KBM-7 (cell line): ENCODE measurements around the gene SUSD6.
"Not testable (repeated sequence)": the region's sequence is repeated elsewhere in the genome, so short reads cannot be mapped to it uniquely, and the experiment has no call there.

Experiments
- DNase-seq: peaks from one replicate; pipeline ENCODE4 v3.0.0-alpha.2; 2015
- in situ Hi-C: fragments of 300-500 bp; cut with MboI; formaldehyde crosslinking; loops from 2 replicates; pipeline ENCODE4 v1.14.3; 2020; ENCODE audit warnings: low sequenced_read_pairs, low pct_unique_long_range_greater_than_20kb, mixed read lengths

SUSD6 gene

GRCh38 chr14:69640931-69641330 lies 29.5 kb downstream of the SUSD6 start:
- DNase-seq, result no peak
- in situ Hi-C loops, result no loop called here

DNA sequence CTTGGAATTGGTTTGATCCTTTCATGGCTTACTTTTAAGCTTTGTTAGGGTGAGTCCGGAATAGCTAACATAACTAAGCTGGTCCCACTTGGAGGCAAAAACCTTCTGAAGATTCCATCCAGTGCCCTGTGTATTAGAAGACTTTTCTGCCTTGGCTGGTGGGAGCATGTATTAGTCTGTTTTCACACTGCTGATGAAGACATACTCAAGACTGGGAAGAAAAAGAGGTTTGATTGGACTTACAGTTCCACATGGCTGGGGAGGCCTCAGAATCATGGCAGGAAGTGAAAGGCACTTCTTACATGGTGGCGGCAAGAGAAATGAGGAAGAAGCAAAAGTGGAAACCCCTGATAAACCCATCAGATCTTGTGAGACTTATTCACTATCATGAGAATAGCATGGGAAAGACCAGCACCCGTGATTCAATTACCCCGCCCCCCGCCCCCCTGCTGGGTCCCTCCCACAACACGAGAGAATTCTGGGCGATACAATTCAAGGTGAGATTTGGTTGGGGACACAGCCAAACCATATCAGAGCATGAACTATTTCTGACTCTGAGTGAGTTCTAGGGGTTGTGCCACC lies 30.9 kb downstream of the SUSD6 start:
- DNase-seq, in situ Hi-C loops: not testable (repeated sequence)

- in situ Hi-C loops, result no loop called here
- peak; percentile 57 for DNase-seq
These were observed 32.2 kb downstream of the SUSD6 start for GRCh38 chr14:69643430-69644200.

- DNase-seq, result peak; percentile 48
- in situ Hi-C loops, result no loop called here
These were observed 33.4 kb downstream of the SUSD6 start for GRCh38 chr14:69644814-69645213.

DNA sequence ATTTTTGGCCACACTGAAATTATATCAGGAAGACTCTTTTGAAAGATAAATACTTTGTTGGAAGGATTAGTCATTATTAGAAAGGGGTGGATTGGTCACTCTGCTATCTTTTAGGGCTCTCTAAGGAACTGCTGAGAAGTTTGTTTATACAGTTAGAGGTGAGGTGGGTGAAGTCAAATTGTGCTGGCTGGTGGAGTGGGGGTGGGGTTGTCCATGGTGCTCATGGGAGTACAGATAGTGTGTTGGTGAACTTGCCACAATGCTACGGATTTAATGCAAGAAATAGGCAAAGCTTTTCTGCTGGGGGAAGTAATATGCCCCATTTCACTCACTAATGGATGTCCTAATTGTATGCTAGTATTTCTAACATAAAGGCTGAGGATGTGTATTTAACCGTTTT lies 35.8 kb downstream of the SUSD6 start:
- in situ Hi-C loops, result no loop called here

DNA sequence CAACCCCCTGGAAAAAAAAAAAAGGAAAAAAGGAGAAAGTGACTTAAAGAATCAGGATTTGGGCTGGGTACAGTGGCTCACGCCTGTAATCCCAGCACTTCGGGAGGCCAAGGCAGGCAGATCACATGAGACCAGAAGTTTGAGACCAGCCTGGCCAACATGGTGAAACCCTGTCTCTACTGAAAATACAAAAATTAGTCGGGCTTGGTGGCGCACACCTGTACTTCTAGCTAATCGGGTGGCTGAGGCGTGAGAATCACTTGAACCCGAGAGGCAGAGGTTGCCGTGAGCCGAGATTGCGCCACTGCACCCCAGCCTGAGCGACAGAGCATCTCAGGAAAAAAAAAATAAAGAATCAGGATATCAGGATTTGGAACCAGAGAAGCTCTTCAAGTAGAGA lies 36.2 kb downstream of the SUSD6 start:
- in situ Hi-C loops, DNase-seq: not testable (repeated sequence)

More for the DNA sequence above, 35.8 kb downstream of the SUSD6 start:
- DNase-seq, result no peak

DNA sequence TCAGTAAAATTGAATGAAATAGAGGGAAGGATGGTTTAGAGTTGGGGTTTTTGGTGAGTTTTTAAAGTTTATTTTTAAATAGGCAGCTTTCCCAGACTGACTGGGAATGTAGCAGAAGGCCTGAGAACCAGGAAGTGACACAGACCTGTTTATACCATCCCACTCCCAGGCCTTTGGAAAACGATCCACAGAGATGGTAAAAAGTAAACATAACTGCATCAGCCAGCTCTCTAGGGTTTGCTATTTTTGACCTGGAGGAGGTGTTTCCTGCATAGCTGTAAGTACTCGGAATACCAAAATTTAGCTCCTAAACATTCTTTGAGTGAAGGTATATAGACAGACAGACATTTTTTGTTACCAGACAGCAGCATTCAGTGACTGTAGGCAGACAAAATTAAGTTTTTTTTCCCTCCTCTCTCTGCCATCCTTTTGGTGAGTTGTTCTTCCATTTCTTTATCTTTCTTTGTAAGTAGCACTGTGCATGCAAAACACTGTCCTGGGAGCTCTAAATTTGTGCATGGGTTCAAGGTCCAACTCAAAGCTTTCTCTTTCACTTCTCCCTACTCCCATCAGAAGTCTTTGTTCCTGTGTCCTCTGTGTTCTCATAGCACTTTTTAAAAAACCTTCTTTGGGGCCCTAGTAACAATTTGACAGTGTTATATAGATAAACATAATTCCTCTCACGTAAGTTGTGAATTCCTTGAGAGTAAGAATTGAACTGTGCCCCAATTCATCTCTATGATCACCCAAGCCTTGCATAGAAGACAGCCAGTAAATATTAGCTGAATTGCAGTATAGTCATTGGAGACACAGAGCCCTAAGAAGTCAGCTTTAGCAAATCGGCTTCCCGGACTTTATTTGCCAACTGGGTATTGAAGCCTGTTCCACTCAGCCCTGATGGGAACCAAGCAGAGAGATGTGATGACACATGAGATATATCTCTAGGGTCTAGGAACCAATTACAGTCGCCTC lies 37.4 kb downstream of the SUSD6 start:
- in situ Hi-C loops, result no loop called here
- no peak for DNase-seq

- DNase-seq, result no peak
- in situ Hi-C loops, result no loop called here
These were observed 39.6 kb downstream of the SUSD6 start for GRCh38 chr14:69650948-69651369.

DNA sequence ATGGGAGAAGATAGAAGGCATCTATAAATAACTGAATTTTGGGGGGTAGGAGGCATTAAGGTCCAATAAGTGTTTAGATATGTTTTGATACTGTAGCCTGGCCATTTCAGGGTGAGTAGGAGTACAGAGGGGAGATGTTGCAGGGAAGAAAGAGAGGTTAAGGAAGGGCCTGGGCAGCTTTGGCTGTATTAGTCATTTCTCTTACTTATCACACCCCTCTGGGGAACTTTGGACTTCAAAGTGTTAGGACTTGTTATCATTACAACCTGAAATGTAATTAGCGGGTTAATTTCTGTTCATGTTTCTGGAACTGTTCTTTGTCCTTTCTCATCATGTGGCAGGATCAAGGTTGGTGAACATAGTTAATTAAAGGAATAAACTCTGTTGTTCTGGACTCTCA lies 40.3 kb downstream of the SUSD6 start:
- in situ Hi-C loops, result no loop called here

GRCh38 chr14:69652942-69653684 lies 41.7 kb downstream of the SUSD6 start:
- in situ Hi-C loops, result no loop called here
- DNase-seq, result peak; percentile 55

More for the DNA sequence above, 40.3 kb downstream of the SUSD6 start:
- DNase-seq, result no peak

- in situ Hi-C loops, result no loop called here
- no peak for DNase-seq
These were observed 42.7 kb downstream of the SUSD6 start for GRCh38 chr14:69654116-69654515.

DNA sequence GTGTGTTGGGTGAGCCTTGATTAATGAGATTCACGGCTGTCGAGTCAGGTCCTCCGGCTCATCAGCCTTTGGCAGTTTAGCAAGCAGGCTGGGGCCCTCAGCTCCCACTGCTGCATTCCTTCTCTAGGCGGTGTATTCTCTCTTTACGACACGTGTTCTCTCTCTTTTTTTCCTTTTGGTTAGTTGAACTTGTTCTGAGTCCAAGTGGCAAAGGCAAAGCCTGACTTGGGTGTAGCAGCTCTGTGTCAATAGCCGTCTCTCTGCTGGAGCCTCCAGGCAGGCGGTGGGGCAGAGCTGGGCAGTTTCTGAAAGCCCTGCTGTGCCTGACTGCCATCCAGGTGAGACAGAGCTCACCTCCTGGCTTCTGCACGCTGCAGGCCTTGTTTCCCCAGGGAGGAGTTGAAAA lies 46.6 kb downstream of the SUSD6 start:
- DNase-seq, result no peak
- in situ Hi-C loops, result no loop called here

GRCh38 chr14:69658664-69659261 lies 47.4 kb downstream of the SUSD6 start:
- no peak for DNase-seq
- in situ Hi-C loops, result no loop called here

DNA sequence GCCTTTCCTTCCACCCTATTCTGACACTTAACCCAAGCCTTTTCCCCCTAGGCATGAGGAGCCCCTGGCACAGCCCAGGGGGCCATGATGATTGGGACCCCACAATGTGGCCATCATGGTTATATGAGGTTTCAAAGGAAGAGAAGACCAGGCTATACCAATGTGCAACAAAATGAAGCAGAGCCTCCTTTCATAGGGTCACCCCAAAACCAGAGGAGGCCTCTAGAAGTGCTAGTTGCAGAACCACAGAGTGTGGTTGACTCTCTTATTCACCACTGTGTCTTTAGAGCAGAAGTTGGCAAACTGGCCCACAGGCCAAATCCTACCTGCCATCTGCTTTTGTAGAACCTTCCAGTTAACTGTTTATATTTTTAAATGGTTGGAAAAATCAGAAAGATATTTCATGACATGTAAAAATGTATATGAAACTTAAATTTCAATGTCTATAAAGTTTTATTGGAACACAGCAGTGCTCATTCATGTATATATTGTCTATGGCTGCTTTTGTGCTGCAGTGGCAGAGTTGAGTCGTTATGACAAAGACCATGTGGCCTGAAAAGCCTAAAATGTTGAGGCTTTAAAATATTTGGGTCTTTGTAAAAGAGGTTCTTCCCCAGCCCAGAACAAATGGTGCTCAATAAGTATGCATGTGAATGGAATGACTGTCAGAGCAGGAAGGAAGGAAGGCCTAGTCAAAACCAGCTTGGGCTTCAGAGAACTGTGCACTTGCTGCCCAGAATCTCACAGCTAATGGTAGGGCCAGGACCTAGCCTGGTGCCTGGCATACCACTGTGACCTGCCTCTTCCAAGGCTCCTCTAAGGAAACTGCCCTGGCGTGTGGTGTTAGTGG lies 49.2 kb downstream of the SUSD6 start:
- in situ Hi-C loops, result no loop called here
- DNase-seq, result no peak

DNA sequence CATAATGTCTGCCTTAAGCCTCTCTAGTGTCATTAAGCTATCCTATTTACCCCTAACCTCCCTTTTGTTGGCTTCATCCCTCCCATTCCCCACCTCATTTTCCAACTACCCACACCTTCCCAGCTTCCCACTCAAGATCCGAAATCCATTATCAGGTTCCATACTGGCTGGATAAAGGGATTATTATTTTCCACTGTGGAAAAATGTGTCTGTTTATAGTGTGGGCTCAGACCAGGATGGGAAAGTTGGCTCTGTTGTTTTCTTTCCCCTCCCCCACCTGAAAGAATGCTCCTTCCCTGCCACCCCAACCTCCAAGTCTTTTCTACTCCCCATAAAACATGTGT lies 49.8 kb downstream of the SUSD6 start:
- in situ Hi-C loops, result no loop called here
- DNase-seq, result no peak

DNA sequence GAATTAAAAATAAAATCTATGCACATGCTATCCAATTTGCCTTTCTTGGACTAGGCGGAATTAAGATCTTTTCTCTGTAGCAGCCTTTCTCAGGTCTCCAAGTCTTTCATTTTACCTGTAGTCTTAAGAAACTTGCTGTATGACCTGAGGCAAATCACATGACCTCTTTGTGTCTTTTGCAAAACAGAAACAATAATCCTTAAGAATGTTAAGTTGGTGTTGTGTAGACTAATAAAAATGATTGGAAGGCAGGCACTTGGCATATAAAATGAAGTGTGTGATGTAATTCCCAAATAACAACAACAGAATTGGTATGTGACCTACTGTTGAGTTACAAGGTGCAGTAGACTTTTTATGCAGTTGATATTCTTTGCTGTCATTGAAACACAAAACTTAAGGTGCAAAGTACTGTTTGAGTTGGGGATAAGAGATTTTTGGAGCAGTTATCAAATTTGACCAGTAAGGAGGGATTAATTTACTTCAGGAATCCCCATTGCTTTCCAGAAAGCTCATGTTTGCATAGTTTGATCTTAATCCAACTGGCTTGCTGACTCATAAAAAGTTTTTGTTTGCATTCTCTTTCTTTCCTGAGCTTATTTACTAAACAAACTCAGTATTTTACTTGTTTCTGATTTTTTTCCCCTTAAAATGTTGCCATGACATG lies 51.4 kb downstream of the SUSD6 start:
- DNase-seq, result no peak
- in situ Hi-C loops, result no loop called here

DNA sequence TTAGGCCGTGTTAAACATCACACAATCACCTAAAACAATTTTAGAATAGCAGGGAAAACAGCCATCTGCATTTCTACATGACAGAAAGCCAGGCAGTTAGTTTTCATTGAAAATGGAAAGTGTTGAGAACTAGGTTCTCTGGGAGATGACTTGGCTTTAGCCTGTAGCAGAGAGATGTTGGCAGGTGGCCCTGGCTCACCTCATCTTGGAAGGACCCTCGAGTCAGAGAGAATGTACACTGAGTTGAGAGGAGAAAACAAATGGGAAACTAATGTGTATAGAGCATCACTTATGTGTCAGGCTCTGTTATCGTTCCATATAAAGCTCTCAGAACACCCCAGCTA lies 51.9 kb downstream of the SUSD6 start:
- DNase-seq, result no peak
- in situ Hi-C loops, result no loop called here

DNA sequence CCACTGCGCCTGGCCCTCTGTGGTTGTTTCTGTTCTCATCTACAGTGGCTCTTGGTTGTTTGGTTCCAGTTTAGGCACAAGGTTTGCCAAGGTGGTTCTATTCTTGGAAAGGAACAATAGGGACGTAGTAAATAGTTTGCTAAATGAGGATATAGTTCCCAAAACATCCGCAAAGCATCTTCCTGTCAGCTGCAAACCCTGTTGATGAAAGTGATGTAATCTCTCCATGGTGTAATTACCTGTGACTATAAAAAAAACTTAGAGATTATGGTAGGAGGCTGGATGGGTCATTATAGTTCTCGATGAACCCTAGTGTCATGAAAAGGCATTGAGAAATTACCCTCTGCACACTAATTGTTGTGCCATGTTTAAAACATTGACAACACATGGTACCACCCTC lies 52.9 kb downstream of the SUSD6 start:
- in situ Hi-C loops, result no loop called here
- no peak for DNase-seq
